Endodermal cell (in vitro differentiated cells): ENCODE results near the gene EFNB2. TPM values are rescaled to one million over a fixed set of nuclear protein-coding genes. Genes with fewer than 3 reads are reported as not detected.
A peak's percentile ranks its signal among the peaks of the same experiment; 100 is the strongest.

ENCODE experiments used
- DNase-seq: peaks from one replicate; pipeline ENCODE4 v3.0.0-alpha.2; 2017
- H3K27ac ChIP-seq: 2 replicates; pipeline ENCODE4 v1.5.1; 2013; ENCODE audit warnings: mild to moderate bottlenecking, low read depth, low read length, moderate library complexity
- H3K27me3 ChIP-seq: 2 replicates; pipeline ENCODE4 v1.6.1; 2013; ENCODE audit warnings: mild to moderate bottlenecking, low read length, moderate library complexity; ENCODE audit not compliant: insufficient read depth, control insufficient read depth, poor library complexity, severe bottlenecking
- H3K36me3 ChIP-seq: 2 replicates; pipeline ENCODE4 v1.7.0; 2013; ENCODE audit warnings: mild to moderate bottlenecking, low read length, moderate library complexity; ENCODE audit not compliant: control insufficient read depth, insufficient read depth
- H3K4me1 ChIP-seq: one replicate; pipeline ENCODE4 v1.7.0; 2013; ENCODE audit warnings: low read length; ENCODE audit not compliant: control insufficient read depth, insufficient read depth
- H3K4me3 ChIP-seq: 2 replicates; pipeline ENCODE4 v1.5.1; 2013; ENCODE audit warnings: mild to moderate bottlenecking, low read length, moderate library complexity
- H3K9ac ChIP-seq: 2 replicates; pipeline ENCODE4 v1.6.1; 2013; ENCODE audit warnings: mild to moderate bottlenecking, low read length, moderate library complexity; ENCODE audit not compliant: poor library complexity, severe bottlenecking; ENCODE audit errors: extremely low read depth
- H3K9me3 ChIP-seq: 2 replicates; pipeline ENCODE4 v1.6.1; 2013; ENCODE audit warnings: mild to moderate bottlenecking, low read length, moderate library complexity; ENCODE audit not compliant: control insufficient read depth
- H3K27ac Mint-ChIP-seq: 2 replicates; pipeline ENCODE4 v1.8.0; 2020; ENCODE audit warnings: mixed read lengths
- H3K27me3 Mint-ChIP-seq: 2 replicates; pipeline ENCODE4 v1.8.0; 2021; ENCODE audit warnings: mild to moderate bottlenecking, mixed read lengths; ENCODE audit not compliant: insufficient read depth
- H3K36me3 Mint-ChIP-seq: 2 replicates; pipeline ENCODE4 v1.8.0; 2020; ENCODE audit warnings: low read depth, mixed read lengths
- H3K4me1 Mint-ChIP-seq: 2 replicates; pipeline ENCODE4 v1.8.0; 2020; ENCODE audit warnings: mixed read lengths
- H3K4me3 Mint-ChIP-seq: 2 replicates; pipeline ENCODE4 v1.8.0; 2020; ENCODE audit warnings: mild to moderate bottlenecking, moderate library complexity, mixed read lengths
- H3K9me3 Mint-ChIP-seq: 2 replicates; pipeline ENCODE4 v1.8.0; 2020; ENCODE audit warnings: mild to moderate bottlenecking, mixed read lengths
- WGBS, 2 experiments: methylation state at CpG; one replicate each; pipeline versions ENCODE4 v1.1.5 to v1.1.7; 2013; ENCODE audit warnings: missing lambda C conversion rate in 2 of 2, mixed read lengths in 1 of 2; ENCODE audit not compliant: insufficient coverage in 1 of 2, insufficient read length in 1 of 2; 5-methylcytosine and 5-hydroxymethylcytosine counted together
- total RNA-seq, 2 donors: library from RNA; stranded (reverse); fragmentation: NEBNext Ultra II Directional in 1 of 2; extraction: Animal tissue kit (Norgen Biotek cat#: 25700) in 1 of 2; gene quantifications; 2 replicates in 1 of 2; 3 replicates in 1 of 2; pipeline ENCODE4 v1.2.1, GENCODE V29; 2021
- TF ChIP-seq, protein P1 (sequence below): fragments of 200-600 bp; sonication (generic); conservative IDR thresholded peaks from 2 replicates; pipeline ENCODE4 v1.5.0; 2021; ENCODE audit warnings: antibody characterized with exemption, mild to moderate bottlenecking

EFNB2 gene
- total RNA-seq, 2 donors from 2014 or later: 0.84 to 3.1 TPM

DNA sequence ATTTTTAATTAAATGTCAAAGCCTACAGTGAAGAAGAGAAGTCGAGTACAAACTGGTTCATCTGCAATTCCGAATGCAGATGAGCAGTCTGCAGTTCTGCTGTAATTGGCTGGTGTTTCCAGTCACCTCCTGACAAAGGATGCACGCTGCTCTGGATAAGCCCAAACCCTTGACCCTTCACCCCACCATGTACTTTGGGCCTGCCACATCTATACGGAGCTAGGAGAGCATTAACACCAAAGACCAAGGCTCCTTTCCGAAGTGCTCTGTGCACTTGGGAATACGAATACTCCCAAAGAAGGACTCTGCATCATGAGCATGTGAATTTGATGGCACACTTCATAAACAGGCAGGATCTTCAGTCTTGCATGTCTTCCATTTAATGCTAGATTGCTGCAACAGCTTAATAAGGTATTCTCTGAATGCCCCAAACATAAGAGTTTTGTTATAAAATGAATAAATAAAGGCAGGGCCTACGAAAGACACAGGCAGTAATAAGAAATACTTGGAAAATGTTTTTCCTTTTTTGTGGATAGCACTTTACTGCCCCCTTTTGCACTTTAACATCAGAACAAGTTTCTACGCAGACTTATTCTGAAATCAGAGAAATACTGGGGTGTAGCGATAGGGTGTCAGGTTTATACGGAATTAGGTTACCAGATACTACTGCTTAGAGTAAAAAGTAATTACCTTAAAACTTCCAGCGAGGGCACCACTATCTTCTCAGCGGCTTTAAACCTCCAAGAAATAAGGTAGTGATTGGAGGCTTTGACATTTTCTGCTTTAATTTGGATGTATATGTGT lies 15.0 kb downstream of the EFNB2 start:
- Histone ChIP-seq H3K27me3 (peaks cover 4% of the 10 kb centered on the region), H3K27ac (no peak overlapping the region), H3K9me3 (no peaks in the 10 kb centered on the region), H3K4me3 (no peak overlapping the region), H3K36me3 (no peaks in the 10 kb centered on the region), H3K4me1 (peaks cover under 1% of the 10 kb centered on the region), H3K9ac (no peak overlapping the region)
- Mint-ChIP-seq H3K4me1 (peaks cover 26% of the 10 kb centered on the region), H3K9me3 (no peaks in the 10 kb centered on the region), H3K27me3 (peaks cover 25% of the 10 kb centered on the region), H3K27ac (no peak overlapping the region), H3K4me3 (no peak overlapping the region), H3K36me3 (no peaks in the 10 kb centered on the region)
- no peak for DNase-seq
- TF ChIP-seq, protein P1, sequence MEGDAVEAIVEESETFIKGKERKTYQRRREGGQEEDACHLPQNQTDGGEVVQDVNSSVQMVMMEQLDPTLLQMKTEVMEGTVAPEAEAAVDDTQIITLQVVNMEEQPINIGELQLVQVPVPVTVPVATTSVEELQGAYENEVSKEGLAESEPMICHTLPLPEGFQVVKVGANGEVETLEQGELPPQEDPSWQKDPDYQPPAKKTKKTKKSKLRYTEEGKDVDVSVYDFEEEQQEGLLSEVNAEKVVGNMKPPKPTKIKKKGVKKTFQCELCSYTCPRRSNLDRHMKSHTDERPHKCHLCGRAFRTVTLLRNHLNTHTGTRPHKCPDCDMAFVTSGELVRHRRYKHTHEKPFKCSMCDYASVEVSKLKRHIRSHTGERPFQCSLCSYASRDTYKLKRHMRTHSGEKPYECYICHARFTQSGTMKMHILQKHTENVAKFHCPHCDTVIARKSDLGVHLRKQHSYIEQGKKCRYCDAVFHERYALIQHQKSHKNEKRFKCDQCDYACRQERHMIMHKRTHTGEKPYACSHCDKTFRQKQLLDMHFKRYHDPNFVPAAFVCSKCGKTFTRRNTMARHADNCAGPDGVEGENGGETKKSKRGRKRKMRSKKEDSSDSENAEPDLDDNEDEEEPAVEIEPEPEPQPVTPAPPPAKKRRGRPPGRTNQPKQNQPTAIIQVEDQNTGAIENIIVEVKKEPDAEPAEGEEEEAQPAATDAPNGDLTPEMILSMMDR: peak; percentile 71
- WGBS, 2 experiments: 84 to 90% methylated on average over 9 to 12 of the region's 12 CpGs

- Histone ChIP-seq H3K4me3 (no peak overlapping the region), H3K9ac (no peak overlapping the region), H3K27ac (no peak overlapping the region), H3K36me3 (no peaks in the 10 kb centered on the region), H3K9me3 (no peaks in the 10 kb centered on the region), H3K27me3 (peaks cover 4% of the 10 kb centered on the region), H3K4me1 (peaks cover 4% of the 10 kb centered on the region)
- Mint-ChIP-seq H3K27me3 (peaks cover 13% of the 10 kb centered on the region), H3K27ac (no peak overlapping the region), H3K36me3 (no peaks in the 10 kb centered on the region), H3K4me1 (peaks cover 40% of the 10 kb centered on the region), H3K4me3 (no peak overlapping the region), H3K9me3 (no peaks in the 10 kb centered on the region)
- 93 to 96% methylated on average over 7 to 11 of the region's 11 CpGs for WGBS, 2 experiments
- TF ChIP-seq, protein P1: no peak
- DNase-seq: no peak
Measured at GRCh38 chr13:106518512-106518911, 16.9 kb downstream of the EFNB2 start.

GRCh38 chr13:106517109-106517847 lies 18.2 kb downstream of the EFNB2 start:
- H3K4me1 ChIP-seq: peaks cover 10% of the 10 kb centered on the region
- DNase-seq: no peak
- Mint-ChIP-seq H3K36me3 (no peaks in the 10 kb centered on the region), H3K27me3 (peaks cover 3% of the 10 kb centered on the region), H3K9me3 (no peaks in the 10 kb centered on the region), H3K27ac (no peak overlapping the region), H3K4me1 (peaks cover 49% of the 10 kb centered on the region), H3K4me3 (no peak overlapping the region)
- 88 to 96% methylated on average over 2 to 4 of the region's 4 CpGs for WGBS, 2 experiments
- TF ChIP-seq, protein P1: no peak
- H3K4me3 ChIP-seq: no peak overlapping the region
- peaks cover 2% of the 10 kb centered on the region for H3K27me3 ChIP-seq
- no peaks in the 10 kb centered on the region for H3K36me3 ChIP-seq
- no peak overlapping the region for H3K9ac ChIP-seq
- H3K9me3 ChIP-seq: no peaks in the 10 kb centered on the region
- no peak overlapping the region for H3K27ac ChIP-seq
